ENCODE results near the gene CSNK2A1.
"Not testable (repeated sequence)": the region's sequence is repeated elsewhere in the genome, so short reads cannot be mapped to it uniquely, and the experiment has no call there.

CSNK2A1 gene

DNA sequence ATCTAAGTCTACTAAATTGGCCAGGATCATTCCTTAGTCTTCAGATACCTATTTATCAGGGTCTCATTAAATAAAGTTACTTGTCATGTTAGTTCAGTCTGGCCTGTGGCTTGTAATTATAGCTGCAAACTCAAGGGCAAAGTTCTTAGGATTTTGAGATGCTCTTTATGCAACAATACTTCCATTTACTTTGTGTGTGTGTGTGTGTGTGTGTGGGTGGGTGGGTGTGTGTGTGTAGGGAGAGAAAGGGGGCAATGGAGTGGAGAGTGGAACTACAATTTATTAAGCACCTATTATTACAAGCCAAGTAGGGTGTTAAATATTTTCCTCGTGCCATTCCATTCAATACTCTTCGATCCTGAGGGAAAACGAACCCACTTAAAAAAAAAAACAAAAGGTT lies 63.5 kb downstream of the CSNK2A1 start:
- no peak for DNase-seq

DNA sequence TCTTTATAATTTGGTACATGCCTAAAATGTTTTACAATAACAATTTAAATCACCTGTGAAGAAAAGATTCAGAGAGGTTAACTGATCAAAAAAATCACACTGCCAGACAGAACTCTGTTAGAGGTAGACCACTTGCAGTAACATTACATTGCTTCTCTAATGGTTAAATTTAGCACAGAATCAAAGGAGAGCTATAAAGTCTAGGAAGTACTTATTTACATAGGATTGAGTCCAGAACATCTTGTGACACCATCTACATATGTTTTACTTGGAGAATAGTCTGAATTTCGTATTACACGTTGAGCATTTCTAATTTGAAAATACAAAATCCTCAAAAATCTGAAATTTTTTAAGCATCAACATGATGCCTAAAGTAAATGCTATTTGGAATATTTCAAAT lies 64.1 kb downstream of the CSNK2A1 start:
- DNase-seq: no peak

DNA sequence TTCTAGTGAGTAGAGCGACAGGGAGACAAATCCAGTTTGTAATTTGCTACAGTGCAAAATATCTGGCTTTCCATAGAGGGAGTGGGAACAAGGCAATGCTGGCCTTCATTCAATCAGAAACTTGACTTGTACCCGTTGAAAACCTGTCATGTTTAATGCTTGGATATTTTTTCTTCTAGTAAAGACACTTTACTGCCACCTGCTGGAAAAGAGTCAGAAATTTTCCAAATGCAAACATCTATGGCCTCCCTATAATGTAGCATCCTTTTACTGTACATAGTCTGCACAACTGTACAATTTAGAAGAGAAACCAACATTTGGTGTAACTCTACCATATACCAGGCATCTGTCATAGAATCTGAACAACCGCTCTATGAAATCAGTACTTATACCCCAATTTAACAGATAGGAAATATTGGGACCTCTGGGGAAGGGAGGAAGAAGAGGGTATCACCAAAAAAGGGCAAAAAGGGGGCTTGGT lies 64.6 kb downstream of the CSNK2A1 start:
- DNase-seq: peak; percentile 71

DNA sequence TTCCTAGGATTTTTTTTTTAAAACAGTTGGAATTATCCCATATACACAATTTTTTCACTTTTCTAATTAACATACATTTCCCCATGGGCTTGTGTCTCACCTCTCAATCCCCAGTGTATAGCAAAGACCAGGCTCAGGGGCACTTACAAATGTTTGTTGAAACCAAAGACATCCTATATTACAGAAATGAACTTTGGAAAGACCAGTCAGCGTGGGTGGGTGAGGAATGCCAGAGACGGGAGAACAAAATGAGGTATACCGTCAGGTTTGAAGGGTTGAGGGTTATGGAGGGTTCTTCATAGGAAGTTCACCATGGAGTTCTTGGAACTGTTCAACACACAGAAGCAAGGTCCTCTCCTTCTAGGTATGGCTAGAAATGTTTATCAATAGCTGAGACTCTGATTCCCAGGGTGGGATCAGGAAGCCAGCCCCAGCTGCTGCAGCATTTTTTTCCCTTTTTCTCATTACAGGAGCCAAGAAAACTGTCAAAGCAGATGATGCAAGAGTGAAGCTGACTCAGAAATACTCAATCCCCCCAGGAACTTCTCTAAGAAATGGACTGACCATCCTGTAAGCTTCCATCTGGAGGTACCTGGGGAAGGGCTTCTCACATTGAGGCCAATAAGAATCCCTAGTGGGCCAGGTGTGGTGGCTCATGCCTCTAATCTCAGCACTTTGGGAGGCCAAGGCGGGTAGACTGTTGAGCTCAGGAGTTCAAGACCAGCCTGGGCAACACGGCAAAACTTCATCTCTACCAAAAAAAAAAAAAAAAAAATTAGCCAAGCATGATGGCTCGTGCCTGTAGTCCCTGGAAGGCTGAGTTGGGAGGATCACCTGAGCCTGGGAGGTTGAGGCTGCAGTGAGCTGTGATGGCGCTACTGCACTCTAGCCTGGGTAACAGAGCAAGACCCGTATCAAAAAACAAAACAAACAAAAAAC lies 65.3 kb downstream of the CSNK2A1 start:
- peak; percentile 81 for DNase-seq

DNA sequence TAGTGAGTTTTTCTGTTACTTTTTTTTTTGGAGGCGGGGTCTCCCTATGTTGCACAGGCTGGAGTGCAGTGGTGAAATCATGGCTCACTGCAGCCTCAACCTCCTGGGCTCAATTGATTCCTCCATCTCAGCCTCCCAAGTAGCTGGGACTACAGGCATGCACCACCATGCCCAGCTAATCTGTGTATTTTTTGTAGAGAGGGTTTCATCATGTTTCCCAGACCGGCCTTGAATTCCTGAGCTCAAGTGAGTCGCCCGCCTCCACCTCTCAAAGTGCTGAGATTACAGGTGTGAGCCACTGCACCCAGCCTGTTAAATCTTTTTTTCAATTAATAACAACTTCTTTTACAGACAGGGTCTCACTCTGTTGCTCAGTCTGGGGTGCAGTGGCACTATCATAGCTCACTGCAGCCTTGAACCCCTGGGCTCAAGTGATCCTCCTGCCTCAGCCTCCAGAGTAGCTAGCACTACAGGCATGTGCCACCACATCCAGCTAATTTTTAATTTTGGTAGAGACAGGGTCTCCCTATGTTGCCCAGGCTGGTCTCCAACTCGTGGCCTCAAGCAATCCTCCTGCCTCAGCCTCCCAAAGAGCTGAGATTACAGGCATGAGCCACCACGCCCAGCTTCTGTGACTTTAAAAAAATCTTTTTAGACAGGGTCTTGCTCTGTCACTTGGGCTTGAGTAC lies 66.9 kb downstream of the CSNK2A1 start:
- DNase-seq: not testable (repeated sequence)

DNA sequence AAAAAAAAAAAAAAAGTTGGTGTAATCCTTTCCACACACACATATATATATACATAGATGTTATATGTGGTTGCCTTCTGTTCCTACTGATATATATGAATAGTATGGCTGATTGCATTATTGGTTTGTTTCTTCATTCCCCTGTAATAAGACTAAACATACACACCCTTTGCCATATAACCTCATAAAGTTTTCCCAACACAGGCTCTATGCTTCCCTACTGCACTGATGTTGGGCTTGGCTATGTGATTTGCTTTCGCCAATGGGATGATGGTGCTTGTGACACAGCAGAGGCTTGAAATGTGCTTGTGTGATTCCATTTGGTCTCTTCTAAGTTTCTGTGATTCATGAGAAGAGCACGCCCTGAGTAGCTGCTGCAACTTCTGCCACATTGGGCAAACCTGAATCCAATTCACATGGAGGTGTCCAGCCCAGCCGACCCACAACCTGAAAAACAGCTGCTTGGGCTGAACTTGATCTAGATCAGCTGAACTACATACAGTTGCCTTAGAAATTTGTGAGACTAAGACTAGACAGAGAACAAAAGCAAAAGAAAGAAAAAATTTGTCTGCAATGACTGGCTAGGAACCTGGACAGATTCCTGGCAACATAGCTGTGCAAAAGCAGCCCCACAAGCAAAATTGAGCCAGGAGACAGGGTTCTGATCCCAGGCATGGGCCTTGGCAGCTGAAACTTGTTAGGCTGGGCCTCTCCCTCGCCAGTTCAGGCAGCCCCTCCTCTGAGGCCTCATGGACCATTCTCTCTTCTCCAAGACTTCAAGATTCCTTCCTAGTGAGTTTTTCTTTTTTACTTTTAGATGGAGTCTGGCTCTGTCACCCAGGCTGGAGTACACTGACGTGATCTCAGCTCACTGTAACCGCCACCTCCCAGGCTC lies 67.9 kb downstream of the CSNK2A1 start:
- DNase-seq: peak; percentile 21

DNA sequence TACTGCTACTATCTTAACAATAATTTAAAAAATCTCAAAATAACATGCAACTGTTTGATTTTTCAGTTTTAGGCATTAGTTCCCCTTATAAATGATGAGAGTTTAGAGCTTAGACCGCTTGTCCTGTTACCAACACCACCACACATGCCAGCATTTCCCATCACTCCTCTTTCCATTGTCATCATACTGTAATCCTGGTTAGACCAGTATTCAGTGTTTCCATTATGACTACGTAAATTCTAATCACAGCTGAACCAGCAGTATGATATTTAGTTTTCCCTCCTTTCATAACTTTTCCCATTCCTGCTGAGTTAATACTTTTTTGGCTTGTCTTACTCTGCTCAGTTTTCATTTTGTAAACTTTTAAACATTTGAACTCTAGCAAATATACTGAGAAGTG lies 69.0 kb downstream of the CSNK2A1 start:
- no peak for DNase-seq

DNA sequence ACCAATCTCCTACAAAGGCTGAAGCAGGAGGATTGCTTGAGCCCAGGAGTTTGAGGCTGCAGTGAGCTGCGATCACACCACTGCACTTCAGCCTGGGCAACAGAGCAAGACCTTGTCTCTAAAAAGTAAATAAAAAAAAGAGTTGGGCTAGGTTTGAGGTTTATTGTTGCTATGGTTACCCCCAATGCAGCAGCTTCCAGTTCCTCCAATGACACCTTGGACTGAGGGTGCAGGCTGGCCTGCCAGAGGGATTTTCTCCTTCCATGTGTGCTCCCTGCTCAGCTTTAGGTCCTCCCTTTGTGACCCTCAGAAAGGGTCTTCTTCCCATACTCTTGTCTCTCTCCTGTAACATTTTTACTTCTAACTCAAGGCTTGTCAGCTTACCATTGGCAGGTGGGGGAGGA lies 70.7 kb downstream of the CSNK2A1 start:
- no peak for DNase-seq

DNA sequence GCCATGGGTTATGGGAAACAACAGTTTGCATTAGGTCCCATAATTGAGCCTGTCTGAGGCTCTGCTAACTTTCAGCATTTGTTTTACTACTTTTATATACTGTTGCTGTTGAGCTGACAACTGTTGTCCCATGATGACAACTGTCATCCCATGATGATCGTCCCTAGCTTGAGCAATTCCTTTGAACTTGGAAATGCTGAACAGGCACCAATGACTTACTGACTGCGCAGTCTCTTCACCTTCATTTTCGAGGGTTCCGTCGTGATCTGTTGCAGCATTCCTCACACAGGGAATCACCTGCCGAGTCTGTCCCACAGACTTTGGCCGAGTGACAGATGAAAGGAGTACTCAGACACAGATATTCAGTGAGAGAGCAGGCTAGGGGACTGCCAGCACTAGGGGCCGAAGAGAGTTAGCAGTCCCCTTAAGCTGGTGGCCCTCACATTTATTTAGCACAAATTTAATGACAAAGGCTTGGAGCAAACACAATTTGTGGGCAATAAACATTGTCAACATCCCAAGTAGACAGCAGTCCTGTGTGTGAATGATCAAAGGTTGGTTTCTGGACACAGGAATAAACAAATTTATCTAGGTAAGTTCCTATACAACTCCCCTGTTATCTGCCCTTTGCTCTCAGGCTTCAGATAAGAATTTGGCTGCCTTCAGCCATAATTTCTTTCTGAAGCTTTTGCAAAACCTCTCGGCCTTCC lies 71.3 kb downstream of the CSNK2A1 start:
- no peak for DNase-seq

DNA sequence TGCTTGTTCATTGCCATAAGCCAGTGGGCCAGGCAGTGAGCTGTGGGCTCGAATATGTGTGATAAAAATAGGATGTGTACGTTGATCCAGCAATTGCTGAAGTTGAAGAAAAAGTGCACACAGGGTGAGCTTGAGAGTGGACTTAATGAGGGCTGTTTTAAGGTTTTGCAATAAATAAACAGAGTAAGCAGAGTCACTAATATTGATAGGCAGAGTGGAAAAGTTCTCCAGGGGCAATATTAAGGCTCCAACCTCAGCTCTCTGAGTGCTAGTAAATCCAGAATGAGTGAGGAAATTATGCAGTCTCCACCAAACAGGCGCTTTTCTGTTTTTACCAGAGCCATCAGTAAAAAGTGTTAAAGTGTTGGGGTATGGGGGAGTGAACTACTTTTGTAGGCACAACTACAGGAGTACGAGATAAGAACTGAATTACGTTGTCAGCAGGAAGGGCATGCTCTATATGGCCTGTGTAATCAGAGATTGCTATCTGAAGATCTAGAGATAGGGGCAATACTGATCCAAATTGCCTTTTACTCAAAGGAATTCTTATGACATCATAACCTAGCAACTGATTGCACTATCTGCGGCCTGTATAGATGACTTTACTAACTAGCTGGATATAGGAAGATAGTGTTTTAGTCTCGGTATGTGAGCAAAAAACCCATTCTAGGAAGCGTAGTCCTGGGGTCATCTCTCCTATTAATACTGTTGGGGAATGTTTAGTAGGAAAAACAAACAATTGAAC lies 73.7 kb downstream of the CSNK2A1 start:
- no peak for DNase-seq

DNA sequence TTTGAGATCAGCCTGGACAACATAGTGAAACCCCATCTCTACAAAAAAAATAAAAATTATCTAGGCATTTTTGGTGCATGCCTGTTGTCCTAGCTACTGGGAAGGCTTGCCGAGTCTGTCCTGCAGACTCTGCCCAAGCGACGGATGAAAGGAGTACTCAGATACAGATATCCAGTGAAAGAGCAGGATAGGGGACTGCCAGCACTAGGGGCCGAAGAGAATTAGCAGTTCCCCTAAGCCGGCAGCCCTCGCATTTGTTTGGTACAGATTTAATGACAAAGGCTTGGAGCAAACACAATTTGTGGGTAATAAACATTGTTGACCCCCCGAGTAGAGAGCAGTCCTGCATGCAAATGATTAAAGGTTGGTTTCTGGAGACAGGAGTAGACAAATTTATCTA lies 75.8 kb downstream of the CSNK2A1 start:
- DNase-seq: no peak

DNA sequence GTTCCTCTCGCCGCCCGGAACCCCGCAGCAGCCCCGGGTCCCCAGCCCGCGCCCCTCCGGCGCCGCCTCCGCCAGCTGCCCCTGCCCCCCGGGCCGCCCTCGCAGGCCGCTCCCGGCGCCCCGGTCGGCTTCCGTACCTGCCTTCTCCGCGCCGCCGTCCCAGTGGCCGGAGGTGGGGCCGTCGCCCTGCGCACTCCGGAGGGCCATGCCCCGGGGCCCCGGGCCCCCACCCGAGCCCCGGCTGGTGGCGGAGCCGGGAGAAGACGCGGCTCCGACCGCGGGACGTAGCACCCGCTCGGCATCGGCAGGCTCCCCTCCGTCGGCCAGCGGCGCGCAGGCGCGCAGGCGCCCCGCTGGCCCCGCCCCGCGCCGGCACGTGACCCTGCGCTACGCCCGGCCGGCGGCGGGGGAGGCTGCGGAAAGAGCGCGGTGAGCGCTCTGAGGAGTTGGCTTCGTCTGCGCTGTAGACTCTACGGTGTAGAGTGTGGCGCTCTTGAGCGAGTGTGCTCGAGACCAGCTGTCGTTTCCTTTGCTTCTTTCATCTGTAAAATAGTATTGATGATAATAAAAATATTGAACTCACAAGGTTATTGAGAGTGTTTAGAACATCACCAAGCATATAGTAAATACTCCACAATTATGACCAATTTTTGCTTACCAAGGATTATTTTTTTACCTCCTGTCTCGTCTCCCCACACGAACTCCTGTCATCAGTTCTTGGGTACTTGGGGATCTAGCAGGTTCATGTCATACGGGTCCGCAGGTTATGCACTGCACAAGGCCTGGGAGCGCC lies 81.2 kb downstream of the CSNK2A1 start, which contains the start of gene TBC1D20:
Gene TBC1D20 (minus strand): TSS at position 335 of the 793 bp plus-strand sequence. CDS start 128 bp downstream, at position 207.
- peak; percentile 85 for DNase-seq

DNA sequence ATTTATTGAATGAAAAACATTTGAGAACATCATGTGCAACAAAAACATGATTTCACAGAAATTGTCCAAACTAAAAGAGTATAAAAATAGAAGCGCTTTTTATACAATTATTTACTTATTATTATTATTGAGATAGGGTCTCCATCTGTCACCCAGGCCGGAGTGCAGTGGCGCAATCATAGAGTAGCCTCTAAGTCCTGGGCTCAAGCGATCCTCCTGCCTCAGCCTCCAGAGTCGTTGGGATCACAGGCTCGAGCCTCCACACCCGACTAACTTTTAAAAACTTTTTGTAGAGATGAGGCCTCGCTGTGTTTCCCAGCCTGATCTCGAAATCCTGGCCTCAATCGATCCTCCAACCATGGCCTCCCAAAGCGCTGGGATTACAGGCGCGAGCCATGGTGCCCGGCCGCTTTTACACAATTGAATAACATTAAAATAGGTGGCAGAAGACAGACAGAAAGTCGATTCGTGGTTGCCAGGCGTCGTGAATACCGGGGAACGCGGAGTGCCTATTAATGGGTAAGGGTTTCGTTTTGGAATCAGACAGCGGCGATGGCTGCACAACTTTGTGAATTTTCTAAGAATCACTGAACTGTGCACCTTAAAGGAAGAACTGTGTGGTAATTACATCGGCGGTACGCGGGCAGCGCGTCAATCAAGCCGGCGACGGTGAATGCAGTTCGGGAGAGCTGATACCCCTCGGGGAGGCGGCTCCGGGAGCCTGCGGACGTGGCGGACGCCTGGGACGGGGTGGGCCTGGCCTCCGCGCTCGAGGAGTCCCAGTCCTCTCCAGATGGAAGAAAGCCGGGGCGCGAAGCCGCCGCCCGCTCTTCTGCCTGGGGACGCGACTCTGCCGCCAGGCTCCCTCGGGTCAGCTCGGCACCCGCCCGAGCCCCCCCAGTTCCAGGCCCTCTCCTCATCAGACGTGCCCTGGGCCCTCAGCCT lies 82.1 kb downstream of the CSNK2A1 start:
- peak; percentile 47 for DNase-seq

DNA sequence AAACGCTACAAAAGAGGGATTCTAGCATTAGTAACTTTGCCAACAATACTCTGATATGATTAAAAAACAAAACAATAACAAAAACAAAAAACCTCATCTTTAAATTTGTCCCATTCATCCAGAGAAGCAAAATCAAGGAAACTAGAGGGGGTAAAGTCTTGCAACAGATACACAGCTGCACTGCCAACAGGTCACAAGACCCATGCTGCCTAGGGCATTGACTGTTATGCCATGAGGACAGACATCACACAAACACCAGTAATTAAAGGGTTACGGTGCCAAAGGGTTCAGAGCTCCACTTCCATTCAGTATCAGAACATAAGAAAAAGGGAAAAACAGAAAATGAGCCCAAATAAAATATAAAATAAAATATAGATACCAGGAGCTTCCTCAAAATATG lies 82.9 kb downstream of the CSNK2A1 start:
- no peak for DNase-seq

DNA sequence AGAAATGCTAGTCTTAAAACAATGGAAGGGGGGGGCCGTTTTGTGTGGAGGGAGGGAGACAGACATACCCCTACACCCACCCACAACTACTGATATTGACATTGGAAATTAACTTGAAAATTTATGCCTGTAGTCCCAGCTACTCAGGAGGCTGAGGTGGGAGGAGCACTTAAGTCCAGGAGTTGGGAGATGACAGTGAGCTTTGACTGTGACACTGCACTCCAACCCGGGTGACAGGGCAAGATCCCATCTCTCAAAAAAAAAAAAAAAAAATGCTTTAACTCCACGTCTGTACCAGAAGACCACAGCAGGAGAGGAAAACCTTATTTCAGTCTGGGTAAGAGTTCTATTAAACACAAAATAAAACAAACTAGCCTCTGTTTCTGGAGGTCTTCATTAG lies 83.4 kb downstream of the CSNK2A1 start:
- DNase-seq: no peak

DNA sequence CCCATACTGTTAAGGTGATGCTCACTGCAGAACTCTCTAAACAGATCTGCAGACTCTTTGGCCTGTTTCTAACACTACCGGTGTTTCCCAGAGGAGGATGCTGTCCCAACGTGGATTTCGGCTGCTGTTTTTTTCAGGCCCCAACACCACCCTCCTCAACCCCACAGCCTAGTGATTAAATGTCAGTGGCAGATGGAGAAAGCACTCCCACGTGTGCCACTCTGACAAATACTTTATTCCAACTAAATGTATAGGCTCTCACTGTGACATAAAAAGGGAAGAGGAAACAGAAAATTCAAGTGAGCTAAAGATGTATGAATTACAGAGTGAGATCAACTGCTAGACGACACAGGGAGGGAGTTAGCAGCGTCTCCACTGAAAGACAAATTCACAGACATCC lies 84.8 kb downstream of the CSNK2A1 start:
- no peak for DNase-seq

DNA sequence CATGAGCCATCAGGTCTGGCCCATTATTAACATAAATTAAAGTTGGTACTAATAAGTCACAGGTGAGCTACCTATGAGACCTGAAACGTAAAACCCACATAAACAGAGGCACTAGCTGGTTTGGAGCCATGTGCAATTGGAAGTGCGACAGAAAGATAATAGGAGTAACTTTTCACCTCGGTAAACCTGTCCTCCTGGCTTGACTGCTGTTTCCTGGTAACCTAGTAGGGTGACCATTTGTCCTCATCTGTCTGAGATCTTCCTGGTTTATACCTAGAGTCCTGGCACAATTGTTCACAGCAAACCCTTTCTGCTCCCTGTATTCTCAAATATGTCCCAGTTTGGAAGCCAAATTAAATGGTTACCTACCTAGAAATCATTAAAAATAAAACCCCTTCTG lies 88.6 kb downstream of the CSNK2A1 start:
- DNase-seq: no peak

DNA sequence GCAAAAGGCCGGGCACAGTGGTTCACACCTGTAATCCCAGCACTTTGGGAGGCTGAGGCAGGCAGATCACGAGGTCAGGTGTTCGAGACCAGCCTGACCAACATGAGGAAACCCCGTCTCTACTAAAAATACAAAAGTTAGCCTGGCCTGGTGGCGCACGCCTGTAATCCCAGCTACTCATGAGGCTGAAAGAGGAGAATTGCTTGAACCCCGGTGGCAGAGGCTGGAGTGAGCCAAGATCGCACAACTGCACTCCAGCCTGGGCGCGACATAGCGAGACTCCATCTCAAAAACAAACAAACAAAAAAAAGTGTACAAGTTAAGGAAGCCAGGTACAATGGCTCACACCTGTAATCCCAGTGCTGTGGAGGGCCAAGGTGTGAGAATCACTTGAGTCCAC lies 91.6 kb downstream of the CSNK2A1 start:
- DNase-seq: not testable (repeated sequence)

All from fibroblast of skin of right quadriceps (primary cell).